Lower lobe of right lung (tissue), 2 donors: Measurements from ENCODE around the gene QSER1. TPM values are rescaled to one million over a fixed set of nuclear protein-coding genes. Genes with fewer than 3 reads are reported as not detected.

Source experiments
- ATAC-seq, 2 donors: fragments of 200-7000 bp; cut with Tn5 transposase; one replicate each; pipeline ENCODE4 v1.9.1; 2020 to 2022; ENCODE audit warnings: mild to moderate bottlenecking in 2 of 2, moderate library complexity in 2 of 2
- DNase-seq: peaks from one replicate; pipeline ENCODE4 v3.0.0-alpha.2; 2020
- H3K27ac ChIP-seq: fragments of 200-600 bp; one replicate; pipeline ENCODE4 v1.8.0; 2022
- H3K27me3 ChIP-seq: fragments of 200-600 bp; one replicate; pipeline ENCODE4 v1.8.0; 2022; ENCODE audit warnings: low read depth
- H3K36me3 ChIP-seq: fragments of 200-600 bp; one replicate; pipeline ENCODE4 v1.8.0; 2022; ENCODE audit warnings: mild to moderate bottlenecking
- H3K4me1 ChIP-seq: fragments of 200-600 bp; one replicate; pipeline ENCODE4 v1.8.0; 2022
- H3K4me3 ChIP-seq: fragments of 200-600 bp; one replicate; pipeline ENCODE4 v1.8.0; 2022; ENCODE audit warnings: mild to moderate bottlenecking
- H3K9me3 ChIP-seq: fragments of 200-600 bp; one replicate; pipeline ENCODE4 v1.8.0; 2022
- CTCF ChIP-seq: fragments of 200-600 bp; IDR thresholded peaks from one replicate; pipeline ENCODE4 v1.8.0; 2022; ENCODE audit warnings: antibody characterized with exemption, mild to moderate bottlenecking
- intact Hi-C: fragments of 100-400 bp; cut with DNase I; formaldehyde crosslinking; loops from one replicate; pipeline ENCODE4 v1.11.0; 2022
- total RNA-seq: library from RNA; stranded (reverse); fragmentation: NEBNext Ultra II Directional; extraction: Animal tissue kit (Norgen Biotek cat#: 25700); gene quantifications from one replicate; pipeline ENCODE4 v1.2.1, GENCODE V29; 2021
- donor health status: DM: no; HTN: yes; CAD: no; lungs with severe emphysema.

Gene QSER1
- total RNA-seq, 1 donor from 2014 or later = 27.6 TPM

GRCh38 chr11:32991427-32991826 lies 98.8 kb downstream of the QSER1 start:
- peaks cover 6% of the 10 kb centered on the region for H3K9me3 ChIP-seq
- H3K36me3 ChIP-seq = no peaks in the 10 kb centered on the region

GRCh38 chr11:32991898-32992297 lies 99.3 kb downstream of the QSER1 start:
- H3K4me3 ChIP-seq = no peak overlapping the region
- intact Hi-C loops = no loop called here
- no peak for TF ChIP-seq CTCF
- H3K36me3 ChIP-seq = no peaks in the 10 kb centered on the region
- no peak for ATAC-seq
- no peak for DNase-seq
- H3K27me3 ChIP-seq = no peaks in the 10 kb centered on the region
- no peak overlapping the region for H3K27ac ChIP-seq
- no peaks in the 10 kb centered on the region for H3K4me1 ChIP-seq
- H3K9me3 ChIP-seq = peaks cover 6% of the 10 kb centered on the region

More at GRCh38 chr11:32991427-32991826, 98.8 kb downstream of the QSER1 start:
- intact Hi-C loops = no loop called here
- Histone ChIP-seq H3K4me3 (no peak overlapping the region), H3K27me3 (no peaks in the 10 kb centered on the region), H3K4me1 (no peaks in the 10 kb centered on the region), H3K27ac (no peak overlapping the region)
- DNase-seq = no peak
- no peak for TF ChIP-seq CTCF
- ATAC-seq = no peak

GRCh38 chr11:33000181-33000580 lies 107.6 kb downstream of the QSER1 start:
- no peaks in the 10 kb centered on the region for H3K4me1 ChIP-seq
- H3K27ac ChIP-seq = no peak overlapping the region
- intact Hi-C loops = no loop called here
- no peaks in the 10 kb centered on the region for H3K36me3 ChIP-seq
- no peak overlapping the region for H3K4me3 ChIP-seq
- TF ChIP-seq CTCF = no peak
- DNase-seq (no peak), ATAC-seq (no peak)
- H3K9me3 ChIP-seq = no peaks in the 10 kb centered on the region
- H3K27me3 ChIP-seq = no peaks in the 10 kb centered on the region

GRCh38 chr11:33001281-33001680 lies 108.7 kb downstream of the QSER1 start:
- Histone ChIP-seq H3K36me3 (no peaks in the 10 kb centered on the region), H3K9me3 (no peaks in the 10 kb centered on the region), H3K4me1 (no peaks in the 10 kb centered on the region), H3K4me3 (no peak overlapping the region), H3K27me3 (no peaks in the 10 kb centered on the region), H3K27ac (no peak overlapping the region)
- ATAC-seq = no peak
- no peak for TF ChIP-seq CTCF
- no peak for DNase-seq
- intact Hi-C loops = no loop called here

- no peak for TF ChIP-seq CTCF
- ATAC-seq = peak in 1 of 2 donors; percentile 48
These were observed 109.3 kb downstream of the QSER1 start for GRCh38 chr11:33001751-33002542.

More at GRCh38 chr11:33001751-33002542, 109.3 kb downstream of the QSER1 start:
- Histone ChIP-seq H3K27ac (no peak overlapping the region), H3K4me3 (no peak overlapping the region), H3K4me1 (no peaks in the 10 kb centered on the region), H3K9me3 (no peaks in the 10 kb centered on the region), H3K36me3 (no peaks in the 10 kb centered on the region), H3K27me3 (no peaks in the 10 kb centered on the region)
- DNase-seq = no peak
- intact Hi-C loops = no loop called here
